ENCODE results near the gene DDRGK1.

DDRGK1 gene

DNA sequence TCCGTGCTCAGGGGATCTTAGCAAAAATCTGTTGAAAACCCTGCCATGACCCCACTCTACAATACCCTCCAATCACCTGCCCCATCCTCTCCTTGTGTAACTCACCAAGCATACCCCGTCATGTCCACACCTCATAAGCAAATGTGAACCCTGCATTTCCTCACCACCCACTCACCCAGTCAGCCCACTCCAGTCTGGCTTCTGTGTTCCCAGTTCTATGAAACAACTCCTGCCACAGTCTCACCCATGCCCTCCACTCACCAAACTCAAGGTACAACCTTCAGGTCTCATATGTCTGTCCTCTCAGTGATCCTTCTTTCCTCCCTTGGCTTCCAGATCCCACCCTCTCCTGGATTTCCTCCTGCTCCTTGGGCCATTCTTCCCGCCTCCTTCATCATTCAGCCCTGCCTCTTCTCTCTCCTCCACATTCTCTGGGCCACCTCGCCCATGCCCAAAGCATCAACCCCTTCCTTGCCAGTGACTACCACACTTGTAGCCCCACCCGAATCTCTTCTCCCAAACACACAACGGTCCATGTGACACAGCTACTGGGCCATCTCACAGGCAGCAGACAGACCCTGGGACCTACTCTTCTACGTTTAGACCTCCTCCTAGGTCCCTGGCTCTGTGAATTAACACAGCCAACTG lies 8.8 kb downstream of the DDRGK1 start:
- H3K9me3 ChIP-seq (ENCODE audit: low read length) = no peaks in the 10 kb centered on the region
- no peak overlapping the region for H3K27ac ChIP-seq (ENCODE audit: low read depth, low read length, poor library complexity, severe bottlenecking)
- H2AFZ ChIP-seq (ENCODE audit: low read length) = no peak overlapping the region
- no peaks in the 10 kb centered on the region for H3K79me2 ChIP-seq (ENCODE audit: insufficient read depth, low read length)
- no peaks in the 10 kb centered on the region for H3K27me3 ChIP-seq (ENCODE audit: insufficient read depth, low read length)
- no peaks in the 10 kb centered on the region for H3K4me1 ChIP-seq (ENCODE audit: insufficient read depth, low read length, severe bottlenecking)
- H3K4me3 ChIP-seq (ENCODE audit: low read depth, low read length, poor library complexity, severe bottlenecking) = no peak overlapping the region
- TF ChIP-seq, protein P1, sequence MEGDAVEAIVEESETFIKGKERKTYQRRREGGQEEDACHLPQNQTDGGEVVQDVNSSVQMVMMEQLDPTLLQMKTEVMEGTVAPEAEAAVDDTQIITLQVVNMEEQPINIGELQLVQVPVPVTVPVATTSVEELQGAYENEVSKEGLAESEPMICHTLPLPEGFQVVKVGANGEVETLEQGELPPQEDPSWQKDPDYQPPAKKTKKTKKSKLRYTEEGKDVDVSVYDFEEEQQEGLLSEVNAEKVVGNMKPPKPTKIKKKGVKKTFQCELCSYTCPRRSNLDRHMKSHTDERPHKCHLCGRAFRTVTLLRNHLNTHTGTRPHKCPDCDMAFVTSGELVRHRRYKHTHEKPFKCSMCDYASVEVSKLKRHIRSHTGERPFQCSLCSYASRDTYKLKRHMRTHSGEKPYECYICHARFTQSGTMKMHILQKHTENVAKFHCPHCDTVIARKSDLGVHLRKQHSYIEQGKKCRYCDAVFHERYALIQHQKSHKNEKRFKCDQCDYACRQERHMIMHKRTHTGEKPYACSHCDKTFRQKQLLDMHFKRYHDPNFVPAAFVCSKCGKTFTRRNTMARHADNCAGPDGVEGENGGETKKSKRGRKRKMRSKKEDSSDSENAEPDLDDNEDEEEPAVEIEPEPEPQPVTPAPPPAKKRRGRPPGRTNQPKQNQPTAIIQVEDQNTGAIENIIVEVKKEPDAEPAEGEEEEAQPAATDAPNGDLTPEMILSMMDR (IDR thresholded peaks at IDR 0.05; ENCODE audit: low read length) = no peak
- no peak for TF ChIP-seq EZH2 (IDR thresholded peaks at IDR 0.05; ENCODE audit: borderline replicate concordance, low read length)
- H3K9ac ChIP-seq (ENCODE audit: low read length) = no peak overlapping the region
- no peaks in the 10 kb centered on the region for H3K9me2 ChIP-seq (ENCODE audit: low read depth, low read length)
- no peaks in the 10 kb centered on the region for H4K20me1 ChIP-seq (ENCODE audit: insufficient read depth, low read length)
- H3K4me2 ChIP-seq (ENCODE audit: low read length) = no peak overlapping the region
- no peaks in the 10 kb centered on the region for H3F3A ChIP-seq (ENCODE audit: insufficient read depth, low read length)
- H3K36me3 ChIP-seq (ENCODE audit: insufficient read depth, low read length) = peaks cover 77% of the 10 kb centered on the region

DNA sequence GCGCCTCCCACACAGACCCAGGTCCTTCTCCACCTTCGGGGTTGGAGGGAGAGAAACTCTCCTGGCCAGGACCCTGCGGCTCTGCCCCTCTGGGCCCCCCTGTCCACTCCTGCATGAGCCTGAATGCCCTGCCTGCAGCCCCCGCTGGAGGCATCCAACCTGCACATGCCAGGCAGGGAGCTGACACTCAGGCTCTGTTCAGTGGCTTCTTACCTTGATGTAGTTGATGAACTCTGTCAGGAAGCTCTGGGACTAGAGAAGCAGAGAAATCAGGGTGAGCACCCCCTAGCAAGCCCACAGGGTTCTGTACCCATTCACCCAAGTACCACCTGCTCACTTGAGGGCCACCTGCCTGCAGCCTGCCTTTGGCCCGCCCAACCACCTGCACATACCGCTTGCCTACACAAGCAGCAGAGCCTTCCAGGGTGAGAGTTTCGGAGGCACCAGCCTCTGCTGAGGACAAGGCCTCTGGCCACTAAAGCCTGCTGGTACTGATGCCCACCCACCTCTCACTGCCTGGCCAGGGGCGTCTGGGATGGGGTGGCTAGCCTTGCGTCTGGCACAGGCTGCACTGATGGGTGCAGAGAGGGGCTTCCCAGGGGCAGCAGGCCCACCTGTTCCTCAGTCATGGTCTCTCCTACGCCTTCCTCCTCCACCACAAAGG lies 9.7 kb downstream of the DDRGK1 start:
- no peak overlapping the region for H2AFZ ChIP-seq (ENCODE audit: low read length)
- no peak overlapping the region for H3K9ac ChIP-seq (ENCODE audit: low read length)
- H3K27ac ChIP-seq (ENCODE audit: low read depth, low read length, poor library complexity, severe bottlenecking) = no peak overlapping the region
- no peaks in the 10 kb centered on the region for H3K79me2 ChIP-seq (ENCODE audit: insufficient read depth, low read length)
- no peak overlapping the region for H3K4me3 ChIP-seq (ENCODE audit: low read depth, low read length, poor library complexity, severe bottlenecking)
- H3K4me1 ChIP-seq (ENCODE audit: insufficient read depth, low read length, severe bottlenecking) = no peaks in the 10 kb centered on the region
- H4K20me1 ChIP-seq (ENCODE audit: insufficient read depth, low read length) = no peaks in the 10 kb centered on the region
- H3K27me3 ChIP-seq (ENCODE audit: insufficient read depth, low read length) = no peaks in the 10 kb centered on the region
- no peaks in the 10 kb centered on the region for H3F3A ChIP-seq (ENCODE audit: insufficient read depth, low read length)
- H3K4me2 ChIP-seq (ENCODE audit: low read length) = no peak overlapping the region
- peaks cover 74% of the 10 kb centered on the region for H3K36me3 ChIP-seq (ENCODE audit: insufficient read depth, low read length)
- no peaks in the 10 kb centered on the region for H3K9me2 ChIP-seq (ENCODE audit: low read depth, low read length)
- no peaks in the 10 kb centered on the region for H3K9me3 ChIP-seq (ENCODE audit: low read length)
- TF ChIP-seq, protein P1 (IDR thresholded peaks at IDR 0.05; ENCODE audit: low read length) = no peak
- TF ChIP-seq EZH2 (IDR thresholded peaks at IDR 0.05; ENCODE audit: borderline replicate concordance, low read length) = no peak

DNA sequence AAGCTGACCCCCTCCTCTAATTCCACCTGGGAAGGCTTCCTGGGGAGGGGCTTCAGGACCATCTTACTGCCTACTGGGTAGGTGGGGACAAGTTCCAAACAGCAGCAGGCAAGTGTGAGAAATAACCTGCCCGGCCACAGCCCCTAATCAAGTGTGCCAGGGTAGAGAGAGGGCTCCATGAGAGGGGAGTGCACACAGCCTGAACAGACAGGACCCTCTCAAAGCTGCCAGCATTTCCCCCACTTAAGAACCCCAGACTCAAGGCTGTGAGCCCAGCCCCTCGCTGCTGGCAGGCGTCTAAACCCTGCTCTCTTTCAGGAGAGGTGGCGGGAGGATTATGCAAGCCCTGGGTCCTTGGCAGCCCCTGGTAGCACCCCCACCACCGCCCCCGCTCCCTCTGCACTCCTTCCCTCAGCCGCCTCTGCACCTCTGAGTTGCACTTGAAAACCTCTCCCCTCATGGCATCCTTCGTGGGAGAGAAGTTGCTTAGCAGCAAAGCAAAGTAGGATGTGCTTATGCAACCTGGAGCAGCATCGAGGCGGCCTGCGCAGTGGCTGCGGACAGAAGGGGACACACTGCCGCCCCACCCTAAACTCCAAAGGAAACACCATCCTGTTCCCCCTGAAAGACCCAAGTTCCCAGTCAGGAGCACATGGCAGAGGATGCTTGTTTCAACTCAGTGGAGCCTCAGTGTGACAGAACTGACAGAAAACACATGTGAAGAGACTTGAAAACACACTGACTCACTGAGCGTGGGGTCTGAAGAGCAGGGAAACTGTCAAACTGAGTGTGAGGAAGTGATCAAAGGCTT lies 10.5 kb downstream of the DDRGK1 start:
- no peak overlapping the region for H3K27ac ChIP-seq (ENCODE audit: low read depth, low read length, poor library complexity, severe bottlenecking)
- TF ChIP-seq EZH2 (IDR thresholded peaks at IDR 0.05; ENCODE audit: borderline replicate concordance, low read length) = no peak
- TF ChIP-seq, protein P1 (IDR thresholded peaks at IDR 0.05; ENCODE audit: low read length) = no peak
- H3F3A ChIP-seq (ENCODE audit: insufficient read depth, low read length) = no peaks in the 10 kb centered on the region
- H3K9ac ChIP-seq (ENCODE audit: low read length) = no peak overlapping the region
- no peak overlapping the region for H3K4me3 ChIP-seq (ENCODE audit: low read depth, low read length, poor library complexity, severe bottlenecking)
- H3K27me3 ChIP-seq (ENCODE audit: insufficient read depth, low read length) = no peaks in the 10 kb centered on the region
- H3K9me3 ChIP-seq (ENCODE audit: low read length) = no peaks in the 10 kb centered on the region
- no peak overlapping the region for H2AFZ ChIP-seq (ENCODE audit: low read length)
- peaks cover 72% of the 10 kb centered on the region for H3K36me3 ChIP-seq (ENCODE audit: insufficient read depth, low read length)
- H3K79me2 ChIP-seq (ENCODE audit: insufficient read depth, low read length) = no peaks in the 10 kb centered on the region
- no peak overlapping the region for H3K4me2 ChIP-seq (ENCODE audit: low read length)
- no peaks in the 10 kb centered on the region for H4K20me1 ChIP-seq (ENCODE audit: insufficient read depth, low read length)
- no peaks in the 10 kb centered on the region for H3K4me1 ChIP-seq (ENCODE audit: insufficient read depth, low read length, severe bottlenecking)
- H3K9me2 ChIP-seq (ENCODE audit: low read depth, low read length) = no peaks in the 10 kb centered on the region

All from OCI-LY1 (cell line).